GM23248 (cell line): ENCODE results near the gene SMG7. TPM values are rescaled to one million over a fixed set of nuclear protein-coding genes. Genes with fewer than 3 reads are reported as not detected.

Experiments used
- DNase-seq: peaks from one replicate; pipeline ENCODE4 v3.0.0-alpha.2; 2015
- H2AFZ ChIP-seq: fragments of 200-600 bp; sonication (generic); 2 replicates; pipeline ENCODE4 v1.6.1; 2016; ENCODE audit warnings: antibody characterized with exemption
- H3F3A ChIP-seq: fragments of 200-600 bp; sonication (generic); 2 replicates; pipeline ENCODE4 v1.6.1; 2016; ENCODE audit warnings: mild to moderate bottlenecking, antibody characterized with exemption, mixed run types; ENCODE audit not compliant: insufficient read depth
- H3K27ac ChIP-seq: fragments of 200-600 bp; sonication (generic); 2 replicates; pipeline ENCODE4 v1.5.1; 2016; ENCODE audit warnings: mild to moderate bottlenecking
- H3K27me3 ChIP-seq: fragments of 200-600 bp; sonication (generic); replicated peaks from 2 replicates; pipeline ENCODE4 v1.6.1; 2016; ENCODE audit warnings: mild to moderate bottlenecking; ENCODE audit not compliant: insufficient read depth
- H3K36me3 ChIP-seq: fragments of 200-600 bp; sonication (generic); 2 replicates; pipeline ENCODE4 v1.6.1; 2016; ENCODE audit warnings: low read depth, mild to moderate bottlenecking
- H3K4me1 ChIP-seq: fragments of 200-600 bp; sonication (generic); 2 replicates; pipeline ENCODE4 v1.6.1; 2016; ENCODE audit warnings: mild to moderate bottlenecking; ENCODE audit not compliant: insufficient read depth
- H3K4me2 ChIP-seq: fragments of 200-600 bp; sonication (generic); one replicate; pipeline ENCODE4 v1.6.1; 2016; ENCODE audit warnings: mild to moderate bottlenecking; ENCODE audit not compliant: unreplicated experiment
- H3K4me3 ChIP-seq: fragments of 200-600 bp; sonication (generic); 2 replicates; pipeline ENCODE4 v1.5.1; 2016; ENCODE audit warnings: mild to moderate bottlenecking
- H3K79me2 ChIP-seq: fragments of 200-600 bp; sonication (generic); 2 replicates; pipeline ENCODE4 v1.6.1; 2016; ENCODE audit warnings: mild to moderate bottlenecking; ENCODE audit not compliant: insufficient read depth
- H3K9ac ChIP-seq: fragments of 200-600 bp; sonication (generic); 2 replicates; pipeline ENCODE4 v1.6.1; 2016; ENCODE audit warnings: mild to moderate bottlenecking
- H3K9me2 ChIP-seq: fragments of 200-600 bp; sonication (generic); 2 replicates; pipeline ENCODE4 v1.6.1; 2016; ENCODE audit warnings: mixed run types, mild to moderate bottlenecking, moderate library complexity; ENCODE audit not compliant: insufficient read depth
- H3K9me3 ChIP-seq: fragments of 200-600 bp; sonication (generic); one replicate; pipeline ENCODE4 v1.6.1; 2017; ENCODE audit warnings: low read depth
- H4K20me1 ChIP-seq: fragments of 200-600 bp; sonication (generic); 2 replicates; pipeline ENCODE4 v1.6.0; 2016; ENCODE audit not compliant: insufficient read depth
- EZH2 ChIP-seq: fragments of 200-600 bp; sonication (generic); IDR thresholded peaks from 2 replicates; pipeline ENCODE4 v1.6.1; 2018; ENCODE audit warnings: antibody characterized with exemption, mild to moderate bottlenecking; ENCODE audit not compliant: insufficient read depth, poor library complexity, severe bottlenecking
- EZH2phosphoT487 ChIP-seq: fragments of 200-600 bp; sonication (generic); IDR thresholded peaks from 2 replicates; pipeline ENCODE4 v1.6.1; 2018; ENCODE audit warnings: antibody characterized with exemption, moderate library complexity, mild to moderate bottlenecking, low read depth; ENCODE audit not compliant: insufficient read depth
- WGBS, 2 experiments: methylation state at CpG; one replicate each; pipeline ENCODE4 v1.1.6; 2015 to 2017; ENCODE audit warnings: low lambda C conversion rate in 2 of 2, low coverage in 1 of 2; ENCODE audit errors: missing lambda C conversion rate in 2 of 2; 5-methylcytosine and 5-hydroxymethylcytosine counted together
- in situ Hi-C: fragments of 300-500 bp; cut with MboI; formaldehyde crosslinking; loops from 2 replicates; pipeline ENCODE4 v1.15.0; 2020
- polyA plus RNA-seq: library from polyadenylated mRNA; unstranded; fragments of >200 nt; fragmentation: Nextera tagmentation; extraction: Ambion mirVana; gene quantifications from 2 replicates; pipeline ENCODE4 v1.2.1, GENCODE V29; 2016
- total RNA-seq: library from RNA; depleted of rRNA; stranded (reverse); fragments of >200 nt; shearing (Covaris generic); gene quantifications from 2 replicates; pipeline ENCODE4 v1.2.3, GENCODE V29; 2014

Gene SMG7
- total and polyA plus RNA-seq, 2 experiments from 2014 or later, result 18.7 to 32.8 TPM

- no peak for TF ChIP-seq EZH2phosphoT487
- no peak for TF ChIP-seq EZH2
- Histone ChIP-seq H3K36me3 (peaks cover 20% of the 10 kb centered on the region; the same call in 1 of the 2 replicates), H4K20me1 (no peaks in the 10 kb centered on the region; the same call in 1 of the 2 replicates), H3K9me2 (no peaks in the 10 kb centered on the region), H3K79me2 (peaks cover 70% of the 10 kb centered on the region), H3K27ac (peak overlapping the region; percentile 83), H3K4me1 (peaks cover 18% of the 10 kb centered on the region), H3F3A (peaks cover 19% of the 10 kb centered on the region), H3K4me3 (no peak overlapping the region), H3K27me3 (no peaks in the 10 kb centered on the region), H3K9ac (peak overlapping the region; percentile 37), H2AFZ (no peak overlapping the region), H3K4me2 (peak overlapping the region; percentile 40), H3K9me3 (no peaks in the 10 kb centered on the region)
- DNase-seq, result peak; percentile 5
- in situ Hi-C loops, result no loop called here
- 61 to 70% methylated on average over 1 of the region's 1 CpG for WGBS, 2 experiments
Measured at GRCh38 chr1:183514235-183514634, 41.9 kb downstream of the SMG7 start.

- in situ Hi-C loops, result no loop called here
- Histone ChIP-seq H3K79me2 (peaks cover 61% of the 10 kb centered on the region), H3K9ac (peak overlapping the region; percentile 37), H3F3A (peaks cover 19% of the 10 kb centered on the region), H3K4me2 (peak overlapping the region; percentile 51), H3K9me2 (no peaks in the 10 kb centered on the region), H3K36me3 (peaks cover 20% of the 10 kb centered on the region; the same call in 1 of the 2 replicates), H2AFZ (no peak overlapping the region), H3K9me3 (no peaks in the 10 kb centered on the region), H3K27ac (peak overlapping the region; percentile 83), H3K4me3 (peak overlapping the region; percentile 29; the same call in 1 of the 2 replicates), H3K27me3 (no peaks in the 10 kb centered on the region), H4K20me1 (no peaks in the 10 kb centered on the region; the same call in 1 of the 2 replicates), H3K4me1 (peaks cover 18% of the 10 kb centered on the region)
- peak; percentile 89 for DNase-seq
- no peak for TF ChIP-seq EZH2
- no peak for TF ChIP-seq EZH2phosphoT487
- 0 to 10% methylated on average over 2 of the region's 2 CpGs for WGBS, 2 experiments
Measured at GRCh38 chr1:183515002-183515689, 42.8 kb downstream of the SMG7 start.

GRCh38 chr1:183516725-183517124 lies 44.4 kb downstream of the SMG7 start:
- TF ChIP-seq EZH2 (no peak), EZH2phosphoT487 (no peak)
- Histone ChIP-seq H3K36me3 (peaks cover 20% of the 10 kb centered on the region; the same call in 1 of the 2 replicates), H3K27ac (no peak overlapping the region), H3K79me2 (peaks cover 45% of the 10 kb centered on the region), H3K4me2 (no peak overlapping the region), H3K27me3 (no peaks in the 10 kb centered on the region), H3K4me3 (no peak overlapping the region), H3F3A (peaks cover 19% of the 10 kb centered on the region), H2AFZ (no peak overlapping the region), H3K9ac (no peak overlapping the region), H3K4me1 (peaks cover 18% of the 10 kb centered on the region), H4K20me1 (no peaks in the 10 kb centered on the region; the same call in 1 of the 2 replicates), H3K9me3 (no peaks in the 10 kb centered on the region), H3K9me2 (no peaks in the 10 kb centered on the region)
- in situ Hi-C loops, result no loop called here
- WGBS, 2 experiments, result 99 to 100% methylated on average over 2 of the region's 2 CpGs
- DNase-seq, result no peak

GRCh38 chr1:183517401-183517800 lies 45.1 kb downstream of the SMG7 start:
- H3K36me3 ChIP-seq, result peaks cover 20% of the 10 kb centered on the region; the same call in 1 of the 2 replicates
- H3K4me2 ChIP-seq, result no peak overlapping the region
- no peak overlapping the region for H3K4me3 ChIP-seq
- TF ChIP-seq EZH2phosphoT487 (no peak), EZH2 (no peak)
- no peak for DNase-seq
- in situ Hi-C loops, result no loop called here
- H3K79me2 ChIP-seq, result peaks cover 39% of the 10 kb centered on the region
- H3K9me2 ChIP-seq, result no peaks in the 10 kb centered on the region
- H3F3A ChIP-seq, result peaks cover 19% of the 10 kb centered on the region
- no peak overlapping the region for H3K9ac ChIP-seq
- peaks cover 18% of the 10 kb centered on the region for H3K4me1 ChIP-seq
- WGBS, 2 experiments, result 97 to 98% methylated on average over 6 of the region's 6 CpGs
- H3K9me3 ChIP-seq, result no peaks in the 10 kb centered on the region
- no peaks in the 10 kb centered on the region for H3K27me3 ChIP-seq
- no peak overlapping the region for H2AFZ ChIP-seq
- H4K20me1 ChIP-seq, result no peaks in the 10 kb centered on the region; the same call in 1 of the 2 replicates
- no peak overlapping the region for H3K27ac ChIP-seq
